ENCODE measurements around the gene MEF2D. TPM values are rescaled to one million over a fixed set of nuclear protein-coding genes. Genes with fewer than 3 reads are reported as not detected.

MEF2D gene
- total and polyA plus RNA-seq, 2 donors (not counting 1 experiment from before 2014, with no cell fraction given) = 65.6 to 128 TPM

GRCh38 chr1:156508955-156509234, 8.3 kb upstream of the MEF2D start:
- H3K79me2 ChIP-seq (ENCODE audit: control insufficient read depth, insufficient read depth, low read length) = no peaks in the 10 kb centered on the region
- no peak overlapping the region for H3K4me2 ChIP-seq (replicated peaks; ENCODE audit: low read depth, low read length, poor library complexity, severe bottlenecking)
- H3K36me3 ChIP-seq (replicated peaks in 1 of 2; ENCODE audit: control extremely low read depth in 1 of 2, control insufficient read depth in 1 of 2, extremely low read depth in 1 of 2, insufficient read depth in 2 of 2, low read length in 1 of 2) = no peaks in the 10 kb centered on the region
- no peak for TF ChIP-seq EZH2 (IDR thresholded peaks at IDR 0.05; ENCODE audit: borderline replicate concordance, insufficient read depth, low read depth, low read length, poor library complexity, severe bottlenecking)
- no peak for TF ChIP-seq CTCF (IDR thresholded peaks at IDR 0.05)
- no peak overlapping the region for H2AFZ ChIP-seq (ENCODE audit: insufficient read depth, low read depth, low read length, poor library complexity, severe bottlenecking)
- intact Hi-C loops (cut with micrococcal nuclease) = loop anchor here (10.0 kb wide), 1 partner anchor 1184 kb away; the partner anchor contains the start of gene RUSC1
- H4K20me1 ChIP-seq (ENCODE audit: control insufficient read depth, insufficient read depth, low read length, poor library complexity, severe bottlenecking) = no peaks in the 10 kb centered on the region
- CTCF ChIA-PET = interaction anchor here (1.2 to 2.8 kb wide), 8 partner anchors 10 to 99 kb away, joined by 3 to 15 read pairs (median 4); no protein-coding TSS in a partner anchor
- no peak overlapping the region for H3K27ac ChIP-seq (ENCODE audit: low read length in 2 of 2)
- no peaks in the 10 kb centered on the region for H3K27me3 ChIP-seq (replicated peaks in 1 of 4; ENCODE audit: control extremely low read depth in 1 of 4, control insufficient read depth in 3 of 4, insufficient read depth in 4 of 4, low read length in 3 of 4)
- H3K27me3 Mint-ChIP-seq = no peaks in the 10 kb centered on the region
- peaks cover 19 to 34% of the 10 kb centered on the region in 2 donors for H3K4me1 ChIP-seq (ENCODE audit: control insufficient read depth in 2 of 2, insufficient read depth in 2 of 2, low read length in 2 of 2)
- 95% methylated on average over 2 of the region's 2 CpGs for WGBS (ENCODE audit: insufficient coverage)
- peaks cover 44% of the 10 kb centered on the region for H3K4me1 Mint-ChIP-seq
- H3K4me3 ChIP-seq (ENCODE audit: control extremely low read depth in 1 of 5, extremely low read depth in 1 of 5, insufficient read depth in 1 of 5, low read depth in 2 of 5, low read length in 4 of 5) = no peak overlapping the region
- H3K9me3 ChIP-seq (ENCODE audit: control extremely low read depth in 1 of 3, control insufficient read depth in 2 of 3, insufficient read depth in 1 of 3, low read length in 2 of 3) = no peaks in the 10 kb centered on the region
- ATAC-seq (ENCODE audit: low read depth) = no peak
- H3K27ac Mint-ChIP-seq = peak overlapping the region; percentile 34
- POLR2A ChIA-PET = interaction anchor here (2.8 kb wide), 1 partner anchor 18 kb away, joined by 10 read pairs; no protein-coding TSS in a partner anchor
- H3K9me3 Mint-ChIP-seq (ENCODE audit: insufficient read depth) = no peaks in the 10 kb centered on the region
- DNase-seq = no peak
- H3K4me3 Mint-ChIP-seq = no peak overlapping the region
- H3K9ac ChIP-seq (ENCODE audit: low read length) = no peak overlapping the region

GRCh38 chr1:156508205-156508954, 7.8 kb upstream of the MEF2D start:
- intact Hi-C loops (cut with micrococcal nuclease) = loop anchor here (10.0 kb wide), 1 partner anchor 1184 kb away; the partner anchor contains the start of gene RUSC1
- no peaks in the 10 kb centered on the region for H3K36me3 ChIP-seq (replicated peaks in 1 of 2; ENCODE audit: control extremely low read depth in 1 of 2, control insufficient read depth in 1 of 2, extremely low read depth in 1 of 2, insufficient read depth in 2 of 2, low read length in 1 of 2)
- H3K27ac ChIP-seq (ENCODE audit: low read length in 2 of 2) = peak overlapping the region; percentile 10 to 54
- no peaks in the 10 kb centered on the region for H3K9me3 Mint-ChIP-seq (ENCODE audit: insufficient read depth)
- no peak for TF ChIP-seq EZH2 (IDR thresholded peaks at IDR 0.05; ENCODE audit: borderline replicate concordance, insufficient read depth, low read depth, low read length, poor library complexity, severe bottlenecking)
- no peak for TF ChIP-seq CTCF (IDR thresholded peaks at IDR 0.05)
- H2AFZ ChIP-seq (ENCODE audit: insufficient read depth, low read depth, low read length, poor library complexity, severe bottlenecking) = peak overlapping the region; percentile 29
- POLR2A ChIA-PET = interaction anchor here (2.8 kb wide), 1 partner anchor 17 kb away, joined by 10 read pairs; no protein-coding TSS in a partner anchor
- peaks cover under 1% of the 10 kb centered on the region for H3K79me2 ChIP-seq (ENCODE audit: control insufficient read depth, insufficient read depth, low read length)
- peak overlapping the region; percentile 42 for H3K27ac Mint-ChIP-seq
- peaks cover 49% of the 10 kb centered on the region for H3K4me1 Mint-ChIP-seq
- no peaks in the 10 kb centered on the region for H3K9me3 ChIP-seq (ENCODE audit: control extremely low read depth in 1 of 3, control insufficient read depth in 2 of 3, insufficient read depth in 1 of 3, low read length in 2 of 3)
- no peak for ATAC-seq (ENCODE audit: low read depth)
- peak overlapping the region; percentile 33 for H3K4me2 ChIP-seq (replicated peaks; ENCODE audit: low read depth, low read length, poor library complexity, severe bottlenecking)
- CTCF ChIA-PET = interaction anchor here (0.7 to 2.8 kb wide), 12 partner anchors 10 to 116 kb away, joined by 3 to 15 read pairs (median 4); no protein-coding TSS in a partner anchor
- H4K20me1 ChIP-seq (ENCODE audit: control insufficient read depth, insufficient read depth, low read length, poor library complexity, severe bottlenecking) = no peaks in the 10 kb centered on the region
- H3K9ac ChIP-seq (ENCODE audit: low read length) = no peak overlapping the region
- H3K4me1 ChIP-seq (ENCODE audit: control insufficient read depth in 2 of 2, insufficient read depth in 2 of 2, low read length in 2 of 2) = peaks cover 24 to 40% of the 10 kb centered on the region in 2 donors
- peak overlapping the region in 1 of 5 experiments; percentile 11 for H3K4me3 ChIP-seq (ENCODE audit: control extremely low read depth in 1 of 5, extremely low read depth in 1 of 5, insufficient read depth in 1 of 5, low read depth in 2 of 5, low read length in 4 of 5)
- peak overlapping the region; percentile 52 for H3K4me3 Mint-ChIP-seq
- H3K27me3 ChIP-seq (replicated peaks in 1 of 4; ENCODE audit: control extremely low read depth in 1 of 4, control insufficient read depth in 3 of 4, insufficient read depth in 4 of 4, low read length in 3 of 4) = no peaks in the 10 kb centered on the region
- no peaks in the 10 kb centered on the region for H3K27me3 Mint-ChIP-seq
- DNase-seq = peak; percentile 45
- 68% methylated on average over 6 of the region's 7 CpGs for WGBS (ENCODE audit: insufficient coverage)
